HCT116 (cell line): ENCODE data around the gene INPP4A. TPM values are rescaled to one million over a fixed set of nuclear protein-coding genes. Genes with fewer than 3 reads are reported as not detected.

Experiments used
- ATAC-seq: fragments of 200-7000 bp; cut with Tn5 transposase; 2 replicates; pipeline ENCODE4 v1.9.1; 2020; ENCODE audit warnings: mild to moderate bottlenecking, moderate library complexity
- BruUV-seq: library from RNA; stranded (reverse); fragments of 400-500 nt; replicated peaks from 2 replicates; lab custom pipeline; 2021; lab: Mats Ljungman, UMichigan
- CTCF ChIA-PET: fragments of 300-600 bp; sonication (Branson Sonifier 250); formaldehyde crosslinking; loops from one replicate; lab custom pipeline; 2021; ENCODE audit warnings: antibody characterized with exemption; lab: Charles Lee
- POLR2A ChIA-PET: fragments of 300-600, 350-600 bp; sonication (Branson Sonifier 250); formaldehyde crosslinking; loops from one replicate; lab custom pipeline; 2021; ENCODE audit warnings: antibody characterized with exemption; lab: Charles Lee
- RAD21 ChIA-PET, 2 experiments: fragments of 300-600 bp; sonication (Branson Sonifier 250); formaldehyde crosslinking; loops; one replicate each; lab custom pipeline; 2023; ENCODE audit warnings: low total read pairs in 2 of 2; ENCODE audit not compliant: uncharacterized antibody in 2 of 2, unreplicated experiment in 2 of 2, low non-redundant PET in 1 of 2; lab: Charles Lee
- DNase-seq: peaks from one replicate; pipeline ENCODE4 v3.0.0-alpha.2; 2010; ENCODE audit warnings: low read depth, low spot score
- H2AFZ ChIP-seq: fragments of 200-600 bp; shearing (Covaris generic), sonication (generic); 2 replicates; pipeline ENCODE4 v1.6.1; 2017; ENCODE audit warnings: low read depth, mixed run types, mixed read lengths, antibody characterized with exemption, low read length; ENCODE audit not compliant: poor library complexity, severe bottlenecking
- H3K27ac ChIP-seq: 2 replicates; pipeline ENCODE4 v1.5.1; 2012; ENCODE audit warnings: low read depth, low read length
- H3K27me3 ChIP-seq: fragments of 200-600 bp; sonication (generic); 2 replicates; pipeline ENCODE4 v1.6.1; 2016; ENCODE audit warnings: mixed run types, low read length, mixed read lengths; ENCODE audit not compliant: insufficient read depth
- H3K36me3 ChIP-seq, 2 experiments: fragments of 200-500 bp in 1 of 2; fragments of 200-600 bp in 1 of 2; sonication (Bioruptor generic) in 1 of 2; sonication (generic) in 1 of 2; 2 replicates each; pipeline versions ENCODE4 v1.5.1 to v1.6.1; 2014 to 2016; ENCODE audit warnings: low read length in 2 of 2, inconsistent platforms in 1 of 2, mixed read lengths in 1 of 2, mixed run types in 1 of 2; ENCODE audit not compliant: insufficient read depth in 2 of 2, control insufficient read depth in 1 of 2
- H3K4me1 ChIP-seq, 2 experiments: fragments of 200-600 bp in 1 of 2; sonication (generic) in 1 of 2; 2 replicates each; pipeline versions ENCODE4 v1.5.1 to v1.6.1; 2012 to 2017; ENCODE audit warnings: low read length in 2 of 2, inconsistent platforms in 1 of 2, mild to moderate bottlenecking in 1 of 2, mixed read lengths in 1 of 2, mixed run types in 1 of 2, moderate library complexity in 1 of 2; ENCODE audit not compliant: insufficient read depth in 2 of 2, control insufficient read depth in 1 of 2
- H3K4me2 ChIP-seq: fragments of 200-600 bp; sonication (generic); 2 replicates; pipeline ENCODE4 v1.6.1; 2017; ENCODE audit warnings: mixed run types, low read length, mixed read lengths
- H3K4me3 ChIP-seq, 2 experiments: fragments of 200-600 bp in 1 of 2; sonication (generic) in 1 of 2; replicated peaks in 1 of 2; 2 replicates each; pipeline ENCODE4 v1.5.1; 2011 to 2016; ENCODE audit warnings: low read length in 2 of 2, control low read depth in 1 of 2, low read depth in 1 of 2, mild to moderate bottlenecking in 1 of 2, mixed read lengths in 1 of 2, mixed run types in 1 of 2
- H3K79me2 ChIP-seq: fragments of 200-600 bp; sonication (generic); 2 replicates; pipeline ENCODE4 v1.6.1; 2017; ENCODE audit warnings: mild to moderate bottlenecking, mixed run types, low read length, moderate library complexity, mixed read lengths; ENCODE audit not compliant: insufficient read depth
- H3K9ac ChIP-seq: fragments of 200-600 bp; sonication (generic); 2 replicates; pipeline ENCODE4 v1.6.1; 2016; ENCODE audit warnings: low read length, mixed read lengths
- H3K9me2 ChIP-seq: fragments of 200-600 bp; sonication (generic), shearing (Covaris generic); 2 replicates; pipeline ENCODE4 v1.6.1; 2017; ENCODE audit warnings: mixed run types, mild to moderate bottlenecking, moderate library complexity; ENCODE audit not compliant: insufficient read depth
- H3K9me3 ChIP-seq, 2 experiments: fragments of 200-500 bp in 1 of 2; fragments of 200-600 bp in 1 of 2; sonication (Bioruptor generic) in 1 of 2; sonication (generic) in 1 of 2; 2 replicates each; pipeline ENCODE4 v1.6.1; 2014 to 2017; ENCODE audit warnings: low read length in 2 of 2, mixed read lengths in 2 of 2, inconsistent platforms in 1 of 2, low read depth in 1 of 2, mild to moderate bottlenecking in 1 of 2, mixed run types in 1 of 2, moderate library complexity in 1 of 2; ENCODE audit not compliant: control insufficient read depth in 1 of 2, insufficient read depth in 1 of 2
- H4K20me1 ChIP-seq: fragments of 200-600 bp; sonication (generic), shearing (Covaris generic); 2 replicates; pipeline ENCODE4 v1.6.1; 2017; ENCODE audit warnings: mixed run types, mild to moderate bottlenecking, moderate library complexity; ENCODE audit not compliant: insufficient read depth
- ATF3 ChIP-seq: IDR thresholded peaks from 2 replicates; pipeline ENCODE4 v1.6.1; 2012
- CTCF ChIP-seq, 3 experiments: fragments of 200-600 bp in 1 of 3; sonication (generic) in 1 of 3; IDR thresholded peaks in 2 of 3; conservative IDR thresholded peaks in 1 of 3; 2 replicates each; pipeline ENCODE4 v1.5.1; 2012 to 2017; ENCODE audit warnings: low read depth in 2 of 3, low read length in 2 of 3, antibody characterized with exemption in 1 of 3, borderline replicate concordance in 1 of 3, control low read depth in 1 of 3, mild to moderate bottlenecking in 1 of 3, mixed read lengths in 1 of 3, mixed run types in 1 of 3, moderate library complexity in 1 of 3; ENCODE audit not compliant: insufficient read depth in 1 of 3
- EGR1 ChIP-seq: IDR thresholded peaks from 2 replicates; pipeline ENCODE4 v1.6.1; 2012; ENCODE audit warnings: low read depth
- FOSL1 ChIP-seq: IDR thresholded peaks from 2 replicates; pipeline ENCODE4 v1.6.1; 2012; ENCODE audit warnings: low read depth
- POLR2A ChIP-seq: IDR thresholded peaks from 2 replicates; pipeline ENCODE4 v1.7.0; 2011; ENCODE audit warnings: borderline replicate concordance; ENCODE audit not compliant: insufficient read depth, insufficient read length; ENCODE audit errors: extremely low read depth
- RAD21 ChIP-seq: IDR thresholded peaks from 2 replicates; pipeline ENCODE4 v1.6.1; 2012; ENCODE audit warnings: low read depth, mild to moderate bottlenecking
- SIN3A ChIP-seq: IDR thresholded peaks from 2 replicates; pipeline ENCODE4 v1.6.1; 2012; ENCODE audit warnings: low read depth
- ZNF274 ChIP-seq: fragments of 200-500 bp; sonication (Bioruptor generic); IDR thresholded peaks from 2 replicates; pipeline ENCODE4 v1.6.1; 2014; ENCODE audit warnings: mild to moderate bottlenecking, low read depth, low read length, inconsistent platforms
- intact Hi-C: fragments of 100-400 bp; cut with micrococcal nuclease; formaldehyde crosslinking; loops from 2 replicates; pipeline ENCODE4 v1.10.0; 2022
- total RNA-seq: library from RNA; stranded (reverse); gene quantifications from one replicate; pipeline ENCODE4 v1.2.1, GENCODE V29; 2021; ENCODE audit not compliant: unreplicated experiment
- TF ChIP-seq, protein P1 (sequence below): IDR thresholded peaks from 2 replicates; pipeline ENCODE4 v1.6.1; 2011; ENCODE audit warnings: mild to moderate bottlenecking, low read length, moderate library complexity; ENCODE audit not compliant: insufficient replicate concordance; ENCODE audit errors: extremely low read depth

Gene INPP4A
- total RNA-seq, 1 experiment from 2014 or later, result 18.5 TPM

DNA sequence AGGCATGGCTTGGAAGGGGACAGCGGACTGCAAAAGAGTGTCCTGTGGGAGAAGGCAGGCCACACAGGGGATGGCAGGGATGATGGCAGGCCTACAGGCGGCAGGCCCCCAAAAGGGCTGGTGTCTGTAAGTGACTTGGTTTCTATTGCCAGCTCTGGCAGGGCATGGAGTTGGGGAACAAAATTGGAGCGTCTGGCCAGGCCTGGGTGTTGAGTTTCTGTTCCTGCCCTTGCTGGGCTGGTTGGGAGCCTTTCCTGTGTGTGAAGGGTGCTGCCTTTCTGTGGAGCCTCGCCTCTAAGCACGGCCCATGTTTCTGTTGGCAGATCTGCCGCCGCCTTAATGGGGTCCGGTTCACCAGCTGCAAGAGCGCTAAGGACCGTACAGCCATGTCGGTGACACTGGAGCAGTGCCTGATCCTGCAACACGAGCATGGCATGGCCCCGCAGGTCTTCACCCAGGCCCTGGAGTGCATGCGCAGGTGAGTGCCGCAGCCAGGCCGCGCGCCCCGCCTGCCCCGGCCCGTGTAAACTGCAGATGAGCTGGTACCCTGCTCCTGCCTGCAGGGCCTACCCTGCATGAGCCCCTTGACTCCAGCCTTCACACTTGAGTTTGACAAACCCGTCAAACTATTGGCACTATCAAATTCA, 132.1 kb downstream of the INPP4A start (continued):
- TF ChIP-seq ATF3 (no peak), FOSL1 (no peak)
- TF ChIP-seq, all 23 proteins: peak for 0

DNA sequence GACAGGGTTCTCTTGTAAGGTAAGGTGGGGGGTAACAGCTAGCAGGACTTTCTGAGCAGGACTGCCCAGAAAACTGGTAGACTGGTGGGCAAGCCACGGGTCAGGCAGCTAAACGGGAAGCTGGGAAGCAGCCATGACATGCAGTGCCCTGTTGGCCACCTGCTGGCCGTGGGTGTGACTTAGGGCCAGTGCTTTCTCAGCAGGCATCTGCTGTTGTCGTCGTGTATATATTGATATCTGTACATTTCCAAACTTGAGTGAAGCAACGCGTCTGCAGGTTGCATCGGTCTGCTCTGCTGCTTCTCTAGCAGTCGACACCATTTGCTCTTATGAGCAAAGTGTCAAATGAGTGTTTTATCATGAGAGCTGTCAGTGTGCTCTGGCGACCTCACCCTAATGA, 132.7 kb downstream of the INPP4A start:
- Histone ChIP-seq H3K9me2 (no peaks in the 10 kb centered on the region), H3K79me2 (no peaks in the 10 kb centered on the region), H3K36me3 (no peaks in the 10 kb centered on the region), H3K9me3 (no peaks in the 10 kb centered on the region), H2AFZ (no peak overlapping the region), H3K27ac (no peak overlapping the region), H3K9ac (no peak overlapping the region), H3K4me1 (no peaks in the 10 kb centered on the region), H3K4me2 (no peak overlapping the region), H3K27me3 (no peaks in the 10 kb centered on the region), H4K20me1 (no peaks in the 10 kb centered on the region), H3K4me3 (no peak overlapping the region)
- TF ChIP-seq RAD21, result no peak
- no peak for TF ChIP-seq ZNF274
- no peak for TF ChIP-seq SIN3A
- no peak for TF ChIP-seq EGR1
- TF ChIP-seq, protein P1, sequence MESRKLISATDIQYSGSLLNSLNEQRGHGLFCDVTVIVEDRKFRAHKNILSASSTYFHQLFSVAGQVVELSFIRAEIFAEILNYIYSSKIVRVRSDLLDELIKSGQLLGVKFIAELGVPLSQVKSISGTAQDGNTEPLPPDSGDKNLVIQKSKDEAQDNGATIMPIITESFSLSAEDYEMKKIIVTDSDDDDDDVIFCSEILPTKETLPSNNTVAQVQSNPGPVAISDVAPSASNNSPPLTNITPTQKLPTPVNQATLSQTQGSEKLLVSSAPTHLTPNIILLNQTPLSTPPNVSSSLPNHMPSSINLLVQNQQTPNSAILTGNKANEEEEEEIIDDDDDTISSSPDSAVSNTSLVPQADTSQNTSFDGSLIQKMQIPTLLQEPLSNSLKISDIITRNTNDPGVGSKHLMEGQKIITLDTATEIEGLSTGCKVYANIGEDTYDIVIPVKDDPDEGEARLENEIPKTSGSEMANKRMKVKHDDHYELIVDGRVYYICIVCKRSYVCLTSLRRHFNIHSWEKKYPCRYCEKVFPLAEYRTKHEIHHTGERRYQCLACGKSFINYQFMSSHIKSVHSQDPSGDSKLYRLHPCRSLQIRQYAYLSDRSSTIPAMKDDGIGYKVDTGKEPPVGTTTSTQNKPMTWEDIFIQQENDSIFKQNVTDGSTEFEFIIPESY, result no peak
- TF ChIP-seq POLR2A, result no peak
- TF ChIP-seq CTCF (IDR thresholded peaks at IDR 0.05 in 2 of 3, conservative IDR thresholded peaks at IDR 0.05 in 1 of 3; ENCODE audit: borderline replicate concordance in 1 of 3, insufficient read depth in 1 of 3, low read depth in 2 of 3, low read length in 2 of 3), result peak in 2 of 3 experiments; percentile 17 to 18; a peak in 1 of 6 replicates
- DNase-seq (no peak), ATAC-seq (no peak)
- no TSS peak for BruUV-seq
- ChIA-PET RAD21 (no interaction called here), CTCF (interaction anchor here (1.2 kb wide), 1 partner anchor 9 kb away, joined by 3 read pairs; no protein-coding TSS in a partner anchor), POLR2A (no interaction called here)
- intact Hi-C loops, result no loop called here
